ENCODE measurements around the gene CCDC78. TPM values are rescaled to one million over a fixed set of nuclear protein-coding genes. Genes with fewer than 3 reads are reported as not detected.
"Not testable (repeated sequence)": the region's sequence is repeated elsewhere in the genome, so short reads cannot be mapped to it uniquely, and the experiment has no call there.

CCDC78 gene
- polyA plus RNA-seq, 4 donors: 1.1 to 3.6 (median 1.8) TPM

- peak in 1 of 4 donors; percentile 44 for DNase-seq (ENCODE audit: low read depth in 4 of 4, low spot score in 3 of 4)
These were observed 25.3 kb downstream of the CCDC78 start for GRCh38 chr16:700684-701584.

GRCh38 chr16:698911-699671 lies 27.2 kb downstream of the CCDC78 start:
- no peak for DNase-seq (ENCODE audit: low read depth in 4 of 4, low spot score in 3 of 4)

- DNase-seq (ENCODE audit: low read depth in 4 of 4, low spot score in 3 of 4): no peak
These were observed 30.7 kb downstream of the CCDC78 start for GRCh38 chr16:695355-696089.

- no peak for DNase-seq (ENCODE audit: low read depth in 4 of 4, low spot score in 3 of 4)
These were observed 31.3 kb downstream of the CCDC78 start for GRCh38 chr16:694863-695354.

GRCh38 chr16:694187-694862 lies 31.9 kb downstream of the CCDC78 start:
- no peak for DNase-seq (ENCODE audit: low read depth in 4 of 4, low spot score in 3 of 4)

GRCh38 chr16:693766-694165 lies 32.5 kb downstream of the CCDC78 start:
- DNase-seq (ENCODE audit: low read depth in 4 of 4, low spot score in 3 of 4): no peak

GRCh38 chr16:693364-693763 lies 32.9 kb downstream of the CCDC78 start:
- DNase-seq (ENCODE audit: low read depth in 4 of 4, low spot score in 3 of 4): no peak

- no peak for DNase-seq (ENCODE audit: low read depth in 4 of 4, low spot score in 3 of 4)
These were observed 33.7 kb downstream of the CCDC78 start for GRCh38 chr16:692356-693108.

GRCh38 chr16:691242-691641 lies 35.0 kb downstream of the CCDC78 start:
- DNase-seq (ENCODE audit: low read depth in 4 of 4, low spot score in 3 of 4): not testable (repeated sequence)

- DNase-seq (ENCODE audit: low read depth in 4 of 4, low spot score in 3 of 4): no peak
These were observed 36.9 kb downstream of the CCDC78 start for GRCh38 chr16:689175-689897.

GRCh38 chr16:687499-687898 lies 38.7 kb downstream of the CCDC78 start:
- no peak for DNase-seq (ENCODE audit: low read depth in 4 of 4, low spot score in 3 of 4)

GRCh38 chr16:686459-687260 lies 39.6 kb downstream of the CCDC78 start:
- no peak for DNase-seq (ENCODE audit: low read depth in 4 of 4, low spot score in 3 of 4)

- no peak for DNase-seq (ENCODE audit: low read depth in 4 of 4, low spot score in 3 of 4)
These were observed 40.3 kb downstream of the CCDC78 start for GRCh38 chr16:685967-686366.

- no peak for DNase-seq (ENCODE audit: low read depth in 4 of 4, low spot score in 3 of 4)
These were observed 41.1 kb downstream of the CCDC78 start for GRCh38 chr16:684961-685696.

- peak in 3 of 4 donors; percentile 83 to 92 (median 91) for DNase-seq (ENCODE audit: low read depth in 4 of 4, low spot score in 3 of 4)
These were observed 42.0 kb downstream of the CCDC78 start, which contains the start of gene JMJD8 for GRCh38 chr16:684071-684794. JMJD8 (minus strand) TSS chr16:684334; CDS start chr16:684319, 15 bp downstream.

- no peak for DNase-seq (ENCODE audit: low read depth in 4 of 4, low spot score in 3 of 4)
These were observed 42.7 kb downstream of the CCDC78 start for GRCh38 chr16:683396-684070.

Data from right renal pelvis (tissue), 4 donors.